T-helper 1 cell treated with Interleukin-12 subunit alpha and Interleukin-12 subunit beta and Interleukin-4 antibody, amounts not matched to agents 30 μg/mL and 1 μg/mL, for 36 hours (primary cell): ENCODE data around the gene ZNF407.
"Not testable (repeated sequence)": the region's sequence is repeated elsewhere in the genome, so short reads cannot be mapped to it uniquely, and the experiment has no call there.

Experiments used
- H3K27ac Mint-ChIP-seq: one replicate; pipeline ENCODE4 v1.8.0; 2021; ENCODE audit warnings: mild to moderate bottlenecking, mixed read lengths
- H3K27me3 Mint-ChIP-seq: one replicate; pipeline ENCODE4 v1.8.0; 2021; ENCODE audit warnings: low read depth, mixed read lengths
- H3K36me3 Mint-ChIP-seq: one replicate; pipeline ENCODE4 v1.8.0; 2021; ENCODE audit warnings: low read depth, mixed read lengths
- H3K4me1 Mint-ChIP-seq: one replicate; pipeline ENCODE4 v1.8.0; 2021; ENCODE audit warnings: low read depth, mixed read lengths
- H3K4me3 Mint-ChIP-seq: one replicate; pipeline ENCODE4 v1.8.0; 2021; ENCODE audit warnings: mild to moderate bottlenecking, moderate library complexity, mixed read lengths
- H3K9me3 Mint-ChIP-seq: one replicate; pipeline ENCODE4 v1.8.0; 2021; ENCODE audit warnings: mixed read lengths

ZNF407 gene

DNA sequence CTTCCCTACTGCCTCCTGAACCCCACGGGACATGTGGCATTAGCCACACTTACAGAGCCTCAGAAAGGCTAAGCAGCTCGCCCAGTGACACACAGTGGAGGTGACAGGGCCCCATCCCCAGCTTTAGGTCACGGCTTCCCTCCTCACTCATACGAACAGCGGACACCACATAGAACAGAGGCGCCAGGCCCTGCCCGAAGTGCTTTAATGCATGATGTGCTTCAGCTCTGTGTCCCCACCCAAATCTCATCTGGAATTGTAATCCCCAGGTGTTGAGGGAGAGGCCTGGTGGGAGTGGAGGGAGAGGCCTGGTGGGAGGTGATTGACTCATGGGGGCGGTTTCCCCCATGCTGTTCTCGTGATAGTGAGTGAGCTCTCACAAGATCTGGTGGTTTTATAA is 476.0 kb downstream of the ZNF407 start:
- Mint-ChIP-seq H3K9me3 (peaks cover 21% of the 10 kb centered on the region), H3K27me3 (no peaks in the 10 kb centered on the region), H3K4me1 (peaks cover 27% of the 10 kb centered on the region), H3K27ac (no peak overlapping the region), H3K4me3 (no peak overlapping the region), H3K36me3 (peaks cover 17% of the 10 kb centered on the region)

DNA sequence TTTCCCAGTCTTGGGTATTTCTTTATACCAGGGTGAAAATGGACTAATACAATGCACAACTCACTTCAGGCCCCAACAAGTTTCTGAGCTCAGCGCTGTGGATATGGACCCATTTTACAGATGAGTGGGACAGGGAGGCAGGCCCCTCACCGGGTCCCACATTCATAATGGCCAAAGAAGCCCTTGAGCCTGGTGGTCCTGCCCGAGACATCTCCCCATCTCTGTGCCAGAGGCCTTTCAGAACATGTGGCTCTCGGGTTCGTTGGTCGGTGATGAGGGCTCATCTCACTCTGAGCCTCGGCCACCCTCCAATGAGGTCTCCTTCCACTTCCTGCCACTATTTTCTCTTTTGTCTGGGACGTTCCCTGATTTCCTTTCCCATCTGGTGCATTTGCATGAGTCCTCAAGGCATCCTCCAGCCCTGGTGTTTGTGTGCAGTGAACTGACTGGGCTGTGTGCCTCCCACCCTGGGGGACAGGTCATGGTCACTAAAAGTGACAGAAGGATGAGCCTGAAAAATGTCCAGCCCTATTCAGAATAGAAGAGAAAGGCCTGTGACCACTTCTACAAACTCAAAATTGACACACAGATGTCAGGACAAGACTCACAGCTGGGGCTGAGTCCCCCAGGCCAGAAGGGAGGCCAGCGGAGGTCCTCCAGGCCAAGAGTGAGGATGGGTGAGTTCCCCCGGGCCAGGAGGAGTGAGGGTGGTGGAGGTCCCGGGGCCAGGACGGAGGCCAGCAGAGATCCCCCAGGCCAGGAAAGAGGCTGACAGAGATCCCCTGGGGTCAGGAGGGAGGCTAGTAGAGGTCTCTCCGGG is 476.7 kb downstream of the ZNF407 start:
- Mint-ChIP-seq H3K4me1 (peaks cover 27% of the 10 kb centered on the region), H3K4me3 (no peak overlapping the region), H3K27me3 (no peaks in the 10 kb centered on the region), H3K9me3 (peaks cover 25% of the 10 kb centered on the region), H3K36me3 (peaks cover 17% of the 10 kb centered on the region), H3K27ac (no peak overlapping the region)

GRCh38 chr18:75075016-75075305 is 477.3 kb downstream of the ZNF407 start:
- peaks cover 25% of the 10 kb centered on the region for H3K9me3 Mint-ChIP-seq
- no peak overlapping the region for H3K4me3 Mint-ChIP-seq
- H3K27me3 Mint-ChIP-seq, result no peaks in the 10 kb centered on the region
- H3K4me1 Mint-ChIP-seq, result peaks cover 23% of the 10 kb centered on the region
- H3K36me3 Mint-ChIP-seq, result peaks cover 17% of the 10 kb centered on the region
- H3K27ac Mint-ChIP-seq, result no peak overlapping the region

DNA sequence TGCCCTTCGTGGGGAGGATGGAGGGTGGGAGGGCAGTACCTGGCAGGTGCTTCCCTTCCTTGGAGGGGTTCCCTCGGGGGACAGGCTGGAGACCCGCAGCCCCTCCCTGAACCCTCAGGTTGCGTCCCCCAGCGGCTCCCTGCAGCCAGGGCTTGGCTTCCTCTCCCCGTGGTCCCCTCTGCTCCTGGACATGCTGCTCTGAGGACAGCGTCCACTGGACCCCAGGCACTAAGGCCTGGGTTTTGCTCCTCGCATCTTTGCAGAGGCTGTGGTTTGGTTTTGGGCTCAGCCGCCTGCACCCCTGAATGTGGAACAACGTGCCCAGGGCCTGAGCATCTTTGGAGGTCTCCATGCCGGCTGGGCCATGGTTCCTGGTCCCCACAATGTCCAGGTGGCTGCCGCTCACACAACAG is 477.8 kb downstream of the ZNF407 start:
- H3K27me3 Mint-ChIP-seq, result no peaks in the 10 kb centered on the region
- H3K27ac Mint-ChIP-seq, result no peak overlapping the region
- peaks cover 25% of the 10 kb centered on the region for H3K9me3 Mint-ChIP-seq
- H3K4me3 Mint-ChIP-seq, result no peak overlapping the region
- H3K36me3 Mint-ChIP-seq, result peaks cover 17% of the 10 kb centered on the region
- H3K4me1 Mint-ChIP-seq, result peaks cover 18% of the 10 kb centered on the region

GRCh38 chr18:75076286-75076685 is 478.6 kb downstream of the ZNF407 start:
- H3K4me1 Mint-ChIP-seq, result peaks cover 10% of the 10 kb centered on the region
- no peak overlapping the region for H3K27ac Mint-ChIP-seq
- H3K4me3 Mint-ChIP-seq, result no peak overlapping the region
- H3K9me3 Mint-ChIP-seq, result peaks cover 25% of the 10 kb centered on the region
- peaks cover 5% of the 10 kb centered on the region for H3K27me3 Mint-ChIP-seq
- H3K36me3 Mint-ChIP-seq, result peaks cover 15% of the 10 kb centered on the region

GRCh38 chr18:75081486-75081885 is 483.8 kb downstream of the ZNF407 start:
- H3K4me1 Mint-ChIP-seq, result no peaks in the 10 kb centered on the region

DNA sequence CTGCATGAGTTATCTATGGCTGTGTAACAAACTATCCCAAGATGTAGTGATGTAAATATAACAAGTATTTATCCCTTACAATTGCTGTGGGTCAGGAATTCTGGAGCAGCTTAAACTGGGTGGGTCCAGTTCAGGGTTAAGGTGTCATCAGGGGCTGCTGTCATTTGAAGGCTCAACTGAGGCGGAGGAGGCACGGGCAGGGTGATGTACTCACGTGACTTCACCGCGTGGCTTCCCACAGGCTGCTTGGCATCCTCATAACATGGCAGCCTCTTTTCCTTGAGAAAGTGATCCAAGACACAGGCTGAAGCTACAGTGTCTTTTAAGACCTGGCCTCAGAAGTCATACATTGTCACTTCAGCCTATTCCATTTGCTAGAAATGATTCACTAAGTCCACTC is 485.5 kb downstream of the ZNF407 start:
- Mint-ChIP-seq H3K9me3 (peaks cover 7% of the 10 kb centered on the region), H3K27me3 (peaks cover 5% of the 10 kb centered on the region), H3K36me3 (no peaks in the 10 kb centered on the region), H3K4me3 (no peak overlapping the region), H3K4me1 (no peaks in the 10 kb centered on the region), H3K27ac (no peak overlapping the region)

More at GRCh38 chr18:75081486-75081885, 483.8 kb downstream of the ZNF407 start:
- Mint-ChIP-seq H3K27me3 (peaks cover 5% of the 10 kb centered on the region), H3K27ac (no peak overlapping the region), H3K36me3 (peaks cover 3% of the 10 kb centered on the region), H3K4me3 (no peak overlapping the region), H3K9me3 (peaks cover 22% of the 10 kb centered on the region)

GRCh38 chr18:75083761-75084160 is 486.1 kb downstream of the ZNF407 start:
- no peaks in the 10 kb centered on the region for H3K4me1 Mint-ChIP-seq

GRCh38 chr18:75085676-75086075 is 488.0 kb downstream of the ZNF407 start:
- not testable (repeated sequence) for H3K36me3 Mint-ChIP-seq, H3K27me3 Mint-ChIP-seq, H3K4me3 Mint-ChIP-seq, H3K4me1 Mint-ChIP-seq, H3K27ac Mint-ChIP-seq, H3K9me3 Mint-ChIP-seq

More at GRCh38 chr18:75083761-75084160, 486.1 kb downstream of the ZNF407 start:
- peaks cover 5% of the 10 kb centered on the region for H3K27me3 Mint-ChIP-seq
- H3K9me3 Mint-ChIP-seq, result peaks cover 5% of the 10 kb centered on the region
- H3K27ac Mint-ChIP-seq, result no peak overlapping the region
- H3K36me3 Mint-ChIP-seq, result no peaks in the 10 kb centered on the region
- no peak overlapping the region for H3K4me3 Mint-ChIP-seq

- H3K4me3 Mint-ChIP-seq, result no peak overlapping the region
- H3K27ac Mint-ChIP-seq, result no peak overlapping the region
- no peaks in the 10 kb centered on the region for H3K36me3 Mint-ChIP-seq
Observed at GRCh38 chr18:75086494-75087034, 488.9 kb downstream of the ZNF407 start.

DNA sequence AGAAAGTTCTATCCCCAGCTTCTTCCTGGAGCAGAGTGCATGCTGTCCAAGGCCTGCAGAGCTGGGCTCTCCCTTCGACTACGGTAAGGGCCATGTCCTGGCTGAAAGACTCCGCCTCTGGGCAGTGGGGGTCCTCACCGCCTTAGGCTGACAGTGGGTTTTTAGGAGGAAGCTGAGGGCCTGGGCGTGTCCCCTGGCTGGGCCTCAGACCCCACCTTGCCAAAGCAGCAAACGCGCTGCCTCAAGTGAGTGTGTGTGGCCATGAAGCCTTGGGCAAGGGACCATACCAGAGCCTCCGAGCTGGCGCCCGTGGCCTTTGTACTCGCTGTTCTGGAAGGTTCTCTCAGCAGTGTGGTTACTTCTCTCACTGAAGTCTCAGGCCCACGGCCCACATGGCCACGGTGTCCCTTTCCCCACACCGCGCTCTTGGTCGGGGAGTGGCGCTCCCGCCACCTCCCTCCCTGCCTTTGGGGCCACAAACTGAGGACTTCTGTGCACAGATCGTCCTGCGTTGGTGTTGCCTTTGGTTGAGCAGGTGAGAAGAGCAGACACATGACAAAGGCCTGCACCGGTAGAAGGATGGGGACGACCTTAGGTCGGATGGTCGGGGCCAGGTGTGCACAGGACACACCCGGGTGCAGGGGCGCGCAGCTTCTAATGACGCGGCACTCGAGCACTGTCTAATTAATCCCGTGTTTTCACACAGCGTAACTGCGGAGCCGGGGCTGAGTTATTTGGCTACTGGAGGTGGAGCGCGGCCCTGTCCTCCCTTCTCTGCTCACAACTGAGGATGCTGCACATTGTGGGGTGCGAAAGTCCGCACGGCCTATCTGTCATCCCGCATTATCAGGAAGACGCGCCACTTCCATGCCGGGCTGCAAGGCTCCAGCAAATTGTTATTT is 489.7 kb downstream of the ZNF407 start:
- no peak overlapping the region for H3K4me3 Mint-ChIP-seq
- no peak overlapping the region for H3K27ac Mint-ChIP-seq
- H3K36me3 Mint-ChIP-seq, result no peaks in the 10 kb centered on the region
- no peaks in the 10 kb centered on the region for H3K9me3 Mint-ChIP-seq
- no peaks in the 10 kb centered on the region for H3K4me1 Mint-ChIP-seq
- H3K27me3 Mint-ChIP-seq, result no peaks in the 10 kb centered on the region

More at GRCh38 chr18:75086494-75087034, 488.9 kb downstream of the ZNF407 start:
- Mint-ChIP-seq H3K9me3 (no peaks in the 10 kb centered on the region), H3K27me3 (no peaks in the 10 kb centered on the region), H3K4me1 (no peaks in the 10 kb centered on the region)

- H3K27me3 Mint-ChIP-seq, result no peaks in the 10 kb centered on the region
- no peak overlapping the region for H3K4me3 Mint-ChIP-seq
- no peaks in the 10 kb centered on the region for H3K9me3 Mint-ChIP-seq
- no peaks in the 10 kb centered on the region for H3K36me3 Mint-ChIP-seq
- H3K27ac Mint-ChIP-seq, result no peak overlapping the region
- H3K4me1 Mint-ChIP-seq, result no peaks in the 10 kb centered on the region
Observed at GRCh38 chr18:75088021-75088506, 490.4 kb downstream of the ZNF407 start.

- no peaks in the 10 kb centered on the region for H3K36me3 Mint-ChIP-seq
- peaks cover 6% of the 10 kb centered on the region for H3K27me3 Mint-ChIP-seq
- no peak overlapping the region for H3K27ac Mint-ChIP-seq
- no peaks in the 10 kb centered on the region for H3K4me1 Mint-ChIP-seq
- H3K9me3 Mint-ChIP-seq, result no peaks in the 10 kb centered on the region
- no peak overlapping the region for H3K4me3 Mint-ChIP-seq
Observed at GRCh38 chr18:75088622-75089211, 491.0 kb downstream of the ZNF407 start.

- H3K4me3 Mint-ChIP-seq, result no peak overlapping the region
- no peaks in the 10 kb centered on the region for H3K9me3 Mint-ChIP-seq
- no peaks in the 10 kb centered on the region for H3K4me1 Mint-ChIP-seq
- no peaks in the 10 kb centered on the region for H3K36me3 Mint-ChIP-seq
- peaks cover 8% of the 10 kb centered on the region for H3K27me3 Mint-ChIP-seq
- no peak overlapping the region for H3K27ac Mint-ChIP-seq
Observed at GRCh38 chr18:75089748-75090327, 492.2 kb downstream of the ZNF407 start.
